Neural progenitor cell (in vitro differentiated cells): ENCODE results near the gene RADIL.

ENCODE experiments used
- CTCF ChIP-seq: fragments of 200-600 bp; sonication (generic); IDR thresholded peaks from 2 replicates; pipeline ENCODE4 v1.5.1; 2017; ENCODE audit warnings: antibody characterized with exemption, mild to moderate bottlenecking
- EZH2phosphoT487 ChIP-seq: fragments of 200-600 bp; sonication (generic); IDR thresholded peaks from 2 replicates; pipeline ENCODE4 v1.6.1; 2017; ENCODE audit warnings: antibody characterized with exemption

- TF ChIP-seq EZH2phosphoT487 (no peak), CTCF (no peak)
Measured at GRCh38 chr7:4831723-4832495, 51.6 kb downstream of the RADIL start.
